Loucy (cell line): ENCODE measurements around the gene DSCAM.

ENCODE experiments used
- EZH2phosphoT487 ChIP-seq: fragments of 200-600 bp; IDR thresholded peaks from 2 replicates; pipeline ENCODE4 v1.6.1; 2018; ENCODE audit warnings: antibody characterized with exemption, mild to moderate bottlenecking, moderate library complexity, borderline replicate concordance
- TF ChIP-seq, protein P1 (sequence below): fragments of 200-600 bp; sonication (generic); conservative IDR thresholded peaks from 2 replicates; pipeline ENCODE4 v1.5.1; 2014; ENCODE audit warnings: mild to moderate bottlenecking, antibody characterized with exemption, low read length

GRCh38 chr21:40840401-40841125 lies 6.4 kb downstream of the DSCAM start:
- TF ChIP-seq, protein P1, sequence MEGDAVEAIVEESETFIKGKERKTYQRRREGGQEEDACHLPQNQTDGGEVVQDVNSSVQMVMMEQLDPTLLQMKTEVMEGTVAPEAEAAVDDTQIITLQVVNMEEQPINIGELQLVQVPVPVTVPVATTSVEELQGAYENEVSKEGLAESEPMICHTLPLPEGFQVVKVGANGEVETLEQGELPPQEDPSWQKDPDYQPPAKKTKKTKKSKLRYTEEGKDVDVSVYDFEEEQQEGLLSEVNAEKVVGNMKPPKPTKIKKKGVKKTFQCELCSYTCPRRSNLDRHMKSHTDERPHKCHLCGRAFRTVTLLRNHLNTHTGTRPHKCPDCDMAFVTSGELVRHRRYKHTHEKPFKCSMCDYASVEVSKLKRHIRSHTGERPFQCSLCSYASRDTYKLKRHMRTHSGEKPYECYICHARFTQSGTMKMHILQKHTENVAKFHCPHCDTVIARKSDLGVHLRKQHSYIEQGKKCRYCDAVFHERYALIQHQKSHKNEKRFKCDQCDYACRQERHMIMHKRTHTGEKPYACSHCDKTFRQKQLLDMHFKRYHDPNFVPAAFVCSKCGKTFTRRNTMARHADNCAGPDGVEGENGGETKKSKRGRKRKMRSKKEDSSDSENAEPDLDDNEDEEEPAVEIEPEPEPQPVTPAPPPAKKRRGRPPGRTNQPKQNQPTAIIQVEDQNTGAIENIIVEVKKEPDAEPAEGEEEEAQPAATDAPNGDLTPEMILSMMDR, result no peak
- no peak for TF ChIP-seq EZH2phosphoT487
